ENCODE results near the gene EGFR.

Gene EGFR

GRCh38 chr7:55083206-55083605 is 64.4 kb downstream of the EGFR start:
- no peak for DNase-seq (ENCODE audit: low spot score)
- TF ChIP-seq, protein P1, sequence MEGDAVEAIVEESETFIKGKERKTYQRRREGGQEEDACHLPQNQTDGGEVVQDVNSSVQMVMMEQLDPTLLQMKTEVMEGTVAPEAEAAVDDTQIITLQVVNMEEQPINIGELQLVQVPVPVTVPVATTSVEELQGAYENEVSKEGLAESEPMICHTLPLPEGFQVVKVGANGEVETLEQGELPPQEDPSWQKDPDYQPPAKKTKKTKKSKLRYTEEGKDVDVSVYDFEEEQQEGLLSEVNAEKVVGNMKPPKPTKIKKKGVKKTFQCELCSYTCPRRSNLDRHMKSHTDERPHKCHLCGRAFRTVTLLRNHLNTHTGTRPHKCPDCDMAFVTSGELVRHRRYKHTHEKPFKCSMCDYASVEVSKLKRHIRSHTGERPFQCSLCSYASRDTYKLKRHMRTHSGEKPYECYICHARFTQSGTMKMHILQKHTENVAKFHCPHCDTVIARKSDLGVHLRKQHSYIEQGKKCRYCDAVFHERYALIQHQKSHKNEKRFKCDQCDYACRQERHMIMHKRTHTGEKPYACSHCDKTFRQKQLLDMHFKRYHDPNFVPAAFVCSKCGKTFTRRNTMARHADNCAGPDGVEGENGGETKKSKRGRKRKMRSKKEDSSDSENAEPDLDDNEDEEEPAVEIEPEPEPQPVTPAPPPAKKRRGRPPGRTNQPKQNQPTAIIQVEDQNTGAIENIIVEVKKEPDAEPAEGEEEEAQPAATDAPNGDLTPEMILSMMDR (IDR thresholded peaks at IDR 0.05; ENCODE audit: borderline replicate concordance, control extremely low read depth, extremely low read depth, insufficient read depth, missing control alignments), result no peak
- in situ Hi-C loops (cut with MboI; ENCODE audit: low sequenced_read_pairs, unreplicated experiment), result no loop called here

GRCh38 chr7:55084307-55084706 is 65.5 kb downstream of the EGFR start:
- no peak for DNase-seq (ENCODE audit: low spot score)
- in situ Hi-C loops (cut with MboI; ENCODE audit: low sequenced_read_pairs, unreplicated experiment), result no loop called here
- TF ChIP-seq, protein P1 (IDR thresholded peaks at IDR 0.05; ENCODE audit: borderline replicate concordance, control extremely low read depth, extremely low read depth, insufficient read depth, missing control alignments), result no peak

DNA sequence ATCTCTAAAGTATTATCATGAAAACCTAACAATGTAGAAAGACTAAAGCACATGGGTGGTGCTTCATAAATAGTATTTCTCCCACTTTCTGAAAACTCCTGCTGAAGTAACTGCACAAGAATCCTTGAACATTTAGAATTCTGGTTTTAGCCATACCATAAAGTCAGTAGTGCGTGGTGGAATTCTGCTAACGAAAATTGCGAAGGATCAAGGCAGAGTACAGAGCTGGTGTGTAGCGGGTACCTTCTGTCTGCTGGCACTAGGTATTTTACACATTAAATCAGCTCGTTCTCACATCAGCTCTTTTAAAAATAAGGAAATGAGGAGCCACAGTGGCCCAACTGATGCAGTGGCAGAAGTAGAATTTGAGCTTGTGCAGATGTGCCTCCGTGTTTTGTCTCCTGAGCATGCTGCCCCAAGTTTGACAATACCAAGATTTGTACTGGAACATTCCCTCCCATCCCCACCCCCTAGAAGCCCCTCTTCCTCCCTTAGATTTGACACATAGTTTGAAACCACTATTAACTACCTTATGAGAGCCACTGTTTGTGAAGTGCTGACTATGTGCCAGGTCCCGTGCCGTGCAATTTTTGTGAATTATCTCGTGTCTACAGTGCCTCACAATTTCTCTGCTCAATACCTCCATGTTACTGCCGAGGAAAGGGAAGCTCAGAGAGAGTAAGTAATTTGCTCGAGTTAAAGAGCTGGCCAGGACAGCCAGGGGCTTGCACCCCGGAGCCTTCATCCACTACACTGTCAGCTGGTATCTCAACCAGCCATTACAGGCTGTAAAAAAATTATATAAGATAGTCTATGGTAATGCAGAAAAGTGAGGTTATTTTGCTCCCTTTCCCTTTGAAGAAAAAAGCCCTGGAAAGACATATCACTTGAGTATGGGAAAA is 66.9 kb downstream of the EGFR start:
- no peak for DNase-seq (ENCODE audit: low spot score)
- TF ChIP-seq, protein P1 (IDR thresholded peaks at IDR 0.05; ENCODE audit: borderline replicate concordance, control extremely low read depth, extremely low read depth, insufficient read depth, missing control alignments), result no peak
- in situ Hi-C loops (cut with MboI; ENCODE audit: low sequenced_read_pairs, unreplicated experiment), result no loop called here

GRCh38 chr7:55086413-55087201 is 67.8 kb downstream of the EGFR start:
- in situ Hi-C loops (cut with MboI; ENCODE audit: low sequenced_read_pairs, unreplicated experiment), result no loop called here
- DNase-seq (ENCODE audit: low spot score), result peak; percentile 54
- TF ChIP-seq, protein P1 (IDR thresholded peaks at IDR 0.05; ENCODE audit: borderline replicate concordance, control extremely low read depth, extremely low read depth, insufficient read depth, missing control alignments), result no peak

DNA sequence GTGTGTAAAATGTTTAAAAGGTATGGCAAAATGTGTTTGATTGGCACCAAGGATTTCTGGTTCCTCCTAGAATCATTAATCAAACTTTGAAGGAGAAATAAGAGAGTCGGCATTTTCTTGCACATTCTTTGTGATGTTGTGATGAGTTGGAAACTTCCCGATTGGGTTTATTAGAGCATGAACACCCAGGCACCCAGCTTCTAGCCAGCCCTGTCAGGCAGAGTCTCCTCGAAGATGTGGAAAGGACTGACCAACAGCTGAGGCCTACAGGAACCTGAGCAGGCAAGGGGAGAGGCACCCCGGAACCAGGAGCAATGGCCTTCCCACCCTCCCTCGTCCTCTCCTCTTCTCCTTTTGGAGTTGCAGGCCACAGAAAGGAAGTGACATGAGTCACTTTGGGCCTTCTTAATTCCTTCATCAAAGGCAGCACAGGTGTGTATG is 68.7 kb downstream of the EGFR start:
- in situ Hi-C loops (cut with MboI; ENCODE audit: low sequenced_read_pairs, unreplicated experiment), result no loop called here
- no peak for DNase-seq (ENCODE audit: low spot score)
- TF ChIP-seq, protein P1 (IDR thresholded peaks at IDR 0.05; ENCODE audit: borderline replicate concordance, control extremely low read depth, extremely low read depth, insufficient read depth, missing control alignments), result no peak

DNA sequence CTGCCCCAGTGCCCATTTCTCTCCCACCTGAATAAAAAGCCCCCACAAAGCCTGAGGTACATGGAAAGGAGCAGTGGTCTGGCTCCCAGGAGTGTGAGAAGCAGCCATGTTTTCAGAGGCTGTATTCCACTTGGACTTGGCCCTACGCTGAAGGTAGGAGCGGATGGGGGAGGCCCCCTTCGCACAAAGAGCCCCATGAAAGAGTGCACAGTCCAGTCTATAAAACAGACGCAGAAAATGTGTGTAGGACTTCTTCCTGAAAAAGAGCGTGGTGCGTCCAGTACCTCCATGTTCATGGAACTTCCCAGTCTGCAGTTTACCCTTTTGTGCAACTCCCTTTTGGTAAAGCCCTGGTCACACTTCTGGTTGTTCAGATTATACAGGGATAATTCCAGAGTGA is 69.3 kb downstream of the EGFR start:
- in situ Hi-C loops (cut with MboI; ENCODE audit: low sequenced_read_pairs, unreplicated experiment), result no loop called here
- no peak for DNase-seq (ENCODE audit: low spot score)
- TF ChIP-seq, protein P1 (IDR thresholded peaks at IDR 0.05; ENCODE audit: borderline replicate concordance, control extremely low read depth, extremely low read depth, insufficient read depth, missing control alignments), result no peak

All from GM13976 (cell line).